GM20431 (cell line): ENCODE measurements around the gene SCN8A.
"Not testable (repeated sequence)": the region's sequence is repeated elsewhere in the genome, so short reads cannot be mapped to it uniquely, and the experiment has no call there.

Experiments used
- in situ Hi-C: fragments of 300-500 bp; cut with MseI, MboI; formaldehyde crosslinking; loops from one replicate; pipeline ENCODE4 v1.15.0; 2020; ENCODE audit warnings: low sequenced_read_pairs; ENCODE audit not compliant: unreplicated experiment

Gene SCN8A

GRCh38 chr12:51621156-51621922 lies 30.3 kb downstream of the SCN8A start:
- in situ Hi-C loops = no loop called here

GRCh38 chr12:51622564-51622963 lies 31.5 kb downstream of the SCN8A start:
- in situ Hi-C loops = no loop called here

GRCh38 chr12:51625370-51625769 lies 34.3 kb downstream of the SCN8A start:
- in situ Hi-C loops = no loop called here

DNA sequence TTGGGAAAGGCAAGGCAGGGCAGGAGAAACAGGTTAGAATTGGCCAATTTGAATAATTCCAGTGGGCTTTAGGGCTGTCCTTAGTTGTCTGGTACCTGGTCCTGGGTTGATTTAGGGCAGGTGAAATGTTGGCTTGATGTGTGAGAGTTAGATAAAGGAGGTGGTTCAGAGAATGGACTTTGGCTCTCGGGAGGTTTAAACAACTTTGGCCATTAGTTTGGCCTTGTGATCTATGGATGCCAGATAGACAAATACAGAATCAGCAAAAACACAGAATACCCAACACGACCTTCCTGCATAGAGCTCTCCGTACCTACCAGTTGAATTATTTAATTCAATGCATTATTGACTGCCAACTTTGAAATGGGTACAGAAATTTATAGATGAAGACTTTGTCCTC lies 35.1 kb downstream of the SCN8A start:
- in situ Hi-C loops = no loop called here

- in situ Hi-C loops = no loop called here
These were observed 35.6 kb downstream of the SCN8A start for GRCh38 chr12:51626629-51627028.

DNA sequence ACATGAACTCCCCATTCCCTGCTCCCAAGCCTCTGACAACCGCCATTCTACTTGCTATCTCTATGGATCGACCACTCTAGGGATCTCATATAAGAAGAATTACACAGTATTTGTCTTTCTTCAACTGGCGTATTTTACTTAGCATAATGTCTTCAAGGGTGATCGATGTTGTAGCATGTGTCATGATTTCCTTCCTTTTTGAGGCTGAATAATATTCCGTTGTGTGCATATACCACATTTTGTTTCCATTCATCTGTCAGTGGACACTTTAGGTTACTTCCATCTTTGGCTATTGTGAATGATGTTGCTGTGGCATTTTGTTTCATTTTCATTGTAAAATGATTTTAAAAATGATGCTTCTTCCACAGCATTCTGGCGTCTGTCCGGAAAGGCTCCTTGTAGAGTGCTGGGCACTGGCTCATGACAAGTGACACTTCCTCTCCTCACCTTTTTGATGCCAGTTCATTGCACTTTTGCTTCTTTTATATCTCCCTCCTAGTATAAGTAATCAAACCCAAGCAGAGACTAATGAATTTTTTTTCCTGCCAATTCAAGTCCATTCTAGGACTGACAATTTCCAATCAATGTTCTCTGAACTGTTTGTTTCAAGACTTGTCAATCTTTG lies 39.3 kb downstream of the SCN8A start:
- in situ Hi-C loops = no loop called here

- in situ Hi-C loops = no loop called here
These were observed 40.0 kb downstream of the SCN8A start for GRCh38 chr12:51630986-51631385.

- in situ Hi-C loops = no loop called here
These were observed 40.6 kb downstream of the SCN8A start for GRCh38 chr12:51631591-51631990.

- in situ Hi-C loops = no loop called here
These were observed 41.6 kb downstream of the SCN8A start for GRCh38 chr12:51632623-51633022.

DNA sequence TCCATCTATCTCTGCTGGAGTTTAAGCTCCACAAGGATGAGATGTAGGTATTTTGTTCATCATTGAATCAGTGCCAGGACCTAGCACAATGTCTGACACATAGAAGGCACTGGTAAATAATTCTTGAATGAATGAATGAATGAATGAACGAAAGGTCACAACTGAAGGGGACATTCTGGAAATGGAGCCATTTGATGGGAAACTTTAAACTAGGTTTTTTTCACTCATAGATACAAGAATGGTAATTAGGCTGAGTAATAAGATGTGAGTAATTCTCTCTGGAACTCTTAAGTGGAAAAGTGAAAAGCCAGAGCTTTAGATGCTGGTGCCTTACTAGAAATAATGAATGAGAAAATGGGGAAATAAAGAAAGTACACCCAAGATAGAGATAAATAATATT lies 44.3 kb downstream of the SCN8A start:
- in situ Hi-C loops = no loop called here

DNA sequence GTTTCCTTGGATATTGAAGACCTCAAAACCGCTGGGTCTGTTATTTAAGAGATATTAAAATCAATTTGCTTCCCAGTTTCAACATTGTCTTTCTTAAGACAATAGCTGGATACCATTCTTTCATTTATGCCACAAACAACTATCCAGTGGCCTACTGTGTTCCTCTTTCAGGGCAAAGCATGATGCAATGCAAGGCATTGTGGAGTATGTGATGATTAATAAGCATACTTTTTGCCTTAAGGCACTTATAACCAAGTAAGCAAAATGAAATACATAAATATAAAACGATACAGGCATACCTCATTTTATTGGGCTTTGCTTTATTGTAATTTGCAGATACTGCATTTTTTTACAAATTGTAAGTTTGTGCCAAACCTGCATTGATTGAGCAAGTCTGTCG lies 45.5 kb downstream of the SCN8A start:
- in situ Hi-C loops = no loop called here

DNA sequence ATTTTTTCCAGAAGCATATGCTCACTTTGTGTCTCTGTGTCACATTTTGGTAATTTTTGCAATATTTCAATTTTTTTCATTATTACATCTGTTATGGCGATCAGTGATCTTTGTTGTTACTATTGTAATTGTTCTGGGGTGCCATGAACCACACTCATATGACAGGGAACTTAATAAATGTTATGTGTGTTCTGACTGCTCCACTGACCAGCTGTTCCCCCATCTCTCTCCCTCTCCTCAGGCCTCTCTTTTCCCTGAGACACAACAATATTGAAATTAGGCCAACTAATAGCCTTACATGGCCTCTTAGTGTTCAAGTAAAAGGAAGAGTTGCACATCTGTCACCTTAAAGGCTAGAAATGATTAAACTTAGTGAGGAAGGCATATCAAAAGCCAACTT lies 46.0 kb downstream of the SCN8A start:
- in situ Hi-C loops = no loop called here

DNA sequence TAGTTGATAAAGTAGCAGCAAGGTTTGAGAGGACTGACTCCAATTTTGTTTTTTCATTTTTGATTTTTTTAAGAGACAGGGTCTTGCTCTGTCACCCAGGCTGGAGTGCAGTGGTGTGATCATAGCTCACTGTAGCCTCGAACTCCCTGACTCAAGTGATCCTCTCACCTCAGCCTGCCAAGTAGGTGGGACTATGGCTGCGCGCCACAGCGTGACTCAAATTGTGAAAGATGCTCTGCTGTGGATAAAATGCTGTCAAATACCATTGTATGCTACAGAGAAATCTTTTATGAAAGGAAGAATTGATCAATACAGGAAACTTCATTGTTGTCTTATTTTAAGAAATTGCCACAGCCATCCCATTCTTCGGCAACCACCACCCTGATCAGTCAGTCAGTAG lies 48.3 kb downstream of the SCN8A start:
- in situ Hi-C loops = no loop called here

GRCh38 chr12:51642286-51642685 lies 51.3 kb downstream of the SCN8A start:
- in situ Hi-C loops = no loop called here

DNA sequence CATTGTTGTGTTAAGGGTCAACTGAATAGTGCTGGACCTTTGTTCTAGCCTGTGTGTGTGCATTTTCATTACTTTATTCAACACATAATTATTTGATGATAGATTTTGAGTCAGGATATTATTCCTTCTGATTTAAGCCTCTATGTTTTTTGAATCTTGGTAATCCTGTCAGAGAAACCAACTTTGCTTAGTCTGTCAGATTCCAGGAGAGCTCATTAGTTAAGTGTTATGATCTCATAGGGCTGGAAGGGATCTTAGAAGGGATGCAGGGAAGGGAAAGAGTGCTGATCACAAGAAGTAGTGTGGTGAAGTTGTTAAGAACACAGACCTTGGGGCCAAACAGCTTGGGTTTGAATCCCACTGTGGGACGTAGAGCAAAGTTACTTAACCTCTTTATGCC lies 52.9 kb downstream of the SCN8A start:
- in situ Hi-C loops = no loop called here

GRCh38 chr12:51644691-51645090 lies 53.7 kb downstream of the SCN8A start:
- in situ Hi-C loops = not testable (repeated sequence)

GRCh38 chr12:51645961-51646360 lies 54.9 kb downstream of the SCN8A start:
- in situ Hi-C loops = no loop called here

DNA sequence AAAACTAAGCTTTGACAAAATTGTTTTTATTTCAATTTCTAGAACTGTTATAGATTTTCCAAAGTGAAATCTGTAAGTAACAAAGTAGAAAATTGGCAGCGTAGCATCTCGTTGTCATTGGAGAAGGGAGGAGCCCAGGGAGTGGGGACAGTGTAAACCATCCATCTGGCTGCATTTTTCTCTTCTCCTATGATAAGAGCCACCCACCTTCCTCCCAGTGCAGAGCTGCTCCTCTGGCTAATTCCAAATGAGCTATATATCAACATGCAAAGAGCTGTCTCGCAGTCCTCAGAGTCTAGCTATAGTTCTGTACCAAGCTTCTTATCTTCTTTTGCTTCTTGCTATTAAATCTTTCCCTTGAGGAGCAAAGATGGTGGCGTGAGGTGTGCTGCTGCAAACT lies 56.6 kb downstream of the SCN8A start:
- in situ Hi-C loops = no loop called here

DNA sequence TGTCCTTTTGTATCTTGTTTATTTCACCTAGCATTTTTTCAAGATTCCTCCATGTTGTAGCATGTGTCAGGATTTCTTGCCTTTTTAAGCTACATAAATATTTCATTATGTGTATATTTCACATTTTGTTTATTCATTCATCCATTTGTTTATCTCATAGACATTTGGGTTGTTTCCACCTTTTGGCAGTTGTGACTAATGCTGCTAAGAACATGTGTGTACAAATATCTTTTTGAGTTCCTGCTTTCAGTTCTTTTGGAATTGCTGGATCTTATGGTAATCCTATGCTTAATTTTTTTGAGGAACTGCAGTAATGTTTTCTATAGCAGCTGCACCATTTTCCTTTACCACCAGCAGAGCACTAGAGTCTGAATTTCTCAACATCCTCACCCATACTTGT lies 62.4 kb downstream of the SCN8A start:
- in situ Hi-C loops = no loop called here

- in situ Hi-C loops = no loop called here
These were observed 70.2 kb downstream of the SCN8A start for GRCh38 chr12:51661199-51661598.

DNA sequence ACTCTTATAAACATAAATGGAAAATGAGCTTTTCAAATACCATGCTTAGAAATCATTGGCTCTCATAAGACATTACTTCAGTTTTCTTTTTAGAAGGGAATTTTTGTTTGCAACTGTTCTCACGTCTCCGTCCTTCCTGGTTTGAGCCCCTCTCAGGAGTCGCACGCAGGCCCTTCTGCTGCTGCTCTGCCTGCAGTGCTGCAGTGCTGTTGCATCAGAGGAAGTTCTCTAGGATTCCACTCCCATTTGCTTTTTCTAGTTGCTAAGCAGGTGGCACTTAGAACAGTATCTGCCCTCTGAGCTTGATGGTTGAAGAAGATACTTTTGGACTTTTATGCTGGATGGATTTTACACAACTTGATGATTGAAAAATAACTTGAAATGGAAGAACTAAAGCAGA lies 70.8 kb downstream of the SCN8A start:
- in situ Hi-C loops = no loop called here

GRCh38 chr12:51662728-51663154 lies 71.7 kb downstream of the SCN8A start:
- in situ Hi-C loops = no loop called here
